HG02938 (cell line): ENCODE data around the gene IDH3A.
A peak's percentile ranks its signal among the peaks of the same experiment; 100 is the strongest.

Experiments used
- ATAC-seq: cut with Tn5 transposase; IDR thresholded peaks from one replicate; pipeline ENCODE4 v1.9.1; 2021; ENCODE audit warnings: mild to moderate bottlenecking, moderate library complexity; ENCODE audit not compliant: unreplicated experiment

IDH3A gene

GRCh38 chr15:78149068-78149804 lies at the start of gene IDH3A:
Gene IDH3A, plus strand, starts transcription at chr15:78149362. Its CDS starts 42 bp downstream, at chr15:78149404.
- ATAC-seq, result peak; percentile 71

- ATAC-seq, result no peak
Measured at GRCh38 chr15:78100886-78101285, 48.3 kb upstream of the IDH3A start.

GRCh38 chr15:78101423-78102105 lies 47.6 kb upstream of the IDH3A start:
- ATAC-seq, result no peak

- no peak for ATAC-seq
Measured at GRCh38 chr15:78102211-78102610, 47.0 kb upstream of the IDH3A start.

- no peak for ATAC-seq
Measured at GRCh38 chr15:78102741-78103140, 46.4 kb upstream of the IDH3A start.

GRCh38 chr15:78103406-78104118 lies 45.6 kb upstream of the IDH3A start:
- ATAC-seq, result peak; percentile 83

GRCh38 chr15:78104119-78104479 lies 45.1 kb upstream of the IDH3A start:
- ATAC-seq, result peak; percentile 6

- ATAC-seq, result no peak
Measured at GRCh38 chr15:78104566-78105475, 44.3 kb upstream of the IDH3A start.

GRCh38 chr15:78105476-78106241 lies 43.5 kb upstream of the IDH3A start:
- ATAC-seq, result no peak

- no peak for ATAC-seq
Measured at GRCh38 chr15:78107471-78107870, 41.7 kb upstream of the IDH3A start.

- no peak for ATAC-seq
Measured at GRCh38 chr15:78108300-78109084, 40.7 kb upstream of the IDH3A start.

GRCh38 chr15:78109156-78109555 lies 40.0 kb upstream of the IDH3A start:
- no peak for ATAC-seq

GRCh38 chr15:78110096-78110495 lies 39.1 kb upstream of the IDH3A start:
- ATAC-seq, result no peak

- no peak for ATAC-seq
Measured at GRCh38 chr15:78110916-78111475, 38.2 kb upstream of the IDH3A start.

GRCh38 chr15:78111788-78112187 lies 37.4 kb upstream of the IDH3A start:
- no peak for ATAC-seq

- ATAC-seq, result no peak
Measured at GRCh38 chr15:78112551-78112950, 36.6 kb upstream of the IDH3A start.

- ATAC-seq, result no peak
Measured at GRCh38 chr15:78120523-78120922, 28.6 kb upstream of the IDH3A start.

- no peak for ATAC-seq
Measured at GRCh38 chr15:78125267-78125666, 23.9 kb upstream of the IDH3A start.

GRCh38 chr15:78127882-78128281 lies 21.3 kb upstream of the IDH3A start:
- ATAC-seq, result no peak
